HG03025 (cell line): ENCODE measurements around the gene ZNF605.
"Not testable (repeated sequence)": the region's sequence is repeated elsewhere in the genome, so short reads cannot be mapped to it uniquely, and the experiment has no call there.

Experiments
- ATAC-seq: cut with Tn5 transposase; IDR thresholded peaks from one replicate; pipeline ENCODE4 v1.9.1; 2021; ENCODE audit warnings: mild to moderate bottlenecking, moderate library complexity; ENCODE audit not compliant: unreplicated experiment, low FRiP score

The ZNF605 gene

GRCh38 chr12:132908145-132909029 lies 47.7 kb downstream of the ZNF605 start:
- peak; percentile 87 for ATAC-seq

- not testable (repeated sequence) for ATAC-seq
Observed at GRCh38 chr12:132907789-132908144, 48.3 kb downstream of the ZNF605 start.

- no peak for ATAC-seq
Observed at GRCh38 chr12:132907216-132907615, 48.9 kb downstream of the ZNF605 start.

- ATAC-seq = no peak
Observed at GRCh38 chr12:132904718-132905328, 51.3 kb downstream of the ZNF605 start.

GRCh38 chr12:132899033-132899432 lies 57.1 kb downstream of the ZNF605 start:
- no peak for ATAC-seq

GRCh38 chr12:132888852-132889251 lies 67.3 kb downstream of the ZNF605 start:
- ATAC-seq = no peak

- peak; percentile 96 for ATAC-seq
Observed at GRCh38 chr12:132887513-132888351, 68.4 kb downstream of the ZNF605 start, which contains the start of gene CHFR. Gene CHFR, minus strand, starts transcription at chr12:132887605. Its CDS starts 277 bp downstream, at chr12:132887328.

GRCh38 chr12:132886529-132887477 lies 69.3 kb downstream of the ZNF605 start:
- ATAC-seq = peak; percentile 19

- no peak for ATAC-seq
Observed at GRCh38 chr12:132881818-132882217, 74.3 kb downstream of the ZNF605 start.

- not testable (repeated sequence) for ATAC-seq
Observed at GRCh38 chr12:132874620-132875019, 81.5 kb downstream of the ZNF605 start.

- ATAC-seq = no peak
Observed at GRCh38 chr12:132874175-132874574, 81.9 kb downstream of the ZNF605 start.

- no peak for ATAC-seq
Observed at GRCh38 chr12:132873724-132874123, 82.4 kb downstream of the ZNF605 start.

GRCh38 chr12:132872975-132873421 lies 83.1 kb downstream of the ZNF605 start:
- no peak for ATAC-seq

GRCh38 chr12:132872073-132872855 lies 83.8 kb downstream of the ZNF605 start:
- no peak for ATAC-seq

- ATAC-seq = no peak
Observed at GRCh38 chr12:132869551-132869950, 86.6 kb downstream of the ZNF605 start.
